GM10847 (cell line): Measurements from ENCODE around the gene PHF20.

Experiments used
- POLR2A ChIP-seq: IDR thresholded peaks from 2 replicates; pipeline ENCODE4 v1.6.1; 2011; ENCODE audit not compliant: insufficient read length; ENCODE audit errors: extremely low read depth

The PHF20 gene

DNA sequence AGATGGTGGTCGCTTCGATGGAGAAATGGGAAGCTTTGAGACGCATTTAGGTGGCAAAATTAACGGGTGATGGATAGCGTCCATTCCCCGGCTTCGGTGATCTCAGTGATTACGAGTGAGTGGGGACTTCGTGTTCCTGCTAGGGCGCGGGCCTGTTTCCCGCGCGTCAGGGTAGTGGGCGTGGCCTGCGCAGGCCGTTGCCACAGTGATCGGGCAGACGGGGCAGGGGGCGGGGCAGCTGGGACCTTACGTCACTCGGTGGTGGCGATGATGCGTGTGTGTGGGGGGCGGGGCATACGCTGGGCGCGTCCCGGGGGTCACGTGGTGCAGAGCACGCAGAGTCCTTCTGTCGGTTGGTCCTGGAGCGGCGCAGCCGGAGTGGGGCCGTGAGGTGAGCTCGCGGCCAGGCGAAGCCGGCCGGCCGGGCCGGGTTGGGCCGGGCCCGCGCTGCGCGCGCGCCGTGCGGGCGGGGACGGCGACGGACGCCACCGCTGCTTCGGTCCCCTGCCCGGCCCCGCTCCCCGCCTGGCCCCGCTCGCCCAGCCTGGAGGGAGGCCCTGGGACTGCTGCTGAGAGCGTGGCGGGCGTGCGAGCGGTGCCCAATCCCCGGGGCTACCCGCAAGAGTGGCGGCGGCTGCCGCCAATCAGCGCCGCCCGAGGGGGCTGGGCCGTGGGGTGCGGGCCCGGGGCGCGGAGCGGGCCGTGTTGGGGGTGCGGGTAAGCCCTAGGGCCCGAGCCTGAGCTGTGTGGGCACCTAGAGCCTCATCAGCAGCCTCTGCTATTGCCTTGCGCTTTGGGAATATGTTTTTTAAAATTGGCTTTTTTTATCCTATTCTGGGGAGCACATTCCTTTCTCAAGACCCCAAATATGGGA, at the start of gene PHF20:
Gene PHF20 (plus strand): TSS at position 327 of the 874 bp plus-strand sequence. CDS start 29,508 bp downstream, outside the sequence.
- peak; percentile 52 for TF ChIP-seq POLR2A

DNA sequence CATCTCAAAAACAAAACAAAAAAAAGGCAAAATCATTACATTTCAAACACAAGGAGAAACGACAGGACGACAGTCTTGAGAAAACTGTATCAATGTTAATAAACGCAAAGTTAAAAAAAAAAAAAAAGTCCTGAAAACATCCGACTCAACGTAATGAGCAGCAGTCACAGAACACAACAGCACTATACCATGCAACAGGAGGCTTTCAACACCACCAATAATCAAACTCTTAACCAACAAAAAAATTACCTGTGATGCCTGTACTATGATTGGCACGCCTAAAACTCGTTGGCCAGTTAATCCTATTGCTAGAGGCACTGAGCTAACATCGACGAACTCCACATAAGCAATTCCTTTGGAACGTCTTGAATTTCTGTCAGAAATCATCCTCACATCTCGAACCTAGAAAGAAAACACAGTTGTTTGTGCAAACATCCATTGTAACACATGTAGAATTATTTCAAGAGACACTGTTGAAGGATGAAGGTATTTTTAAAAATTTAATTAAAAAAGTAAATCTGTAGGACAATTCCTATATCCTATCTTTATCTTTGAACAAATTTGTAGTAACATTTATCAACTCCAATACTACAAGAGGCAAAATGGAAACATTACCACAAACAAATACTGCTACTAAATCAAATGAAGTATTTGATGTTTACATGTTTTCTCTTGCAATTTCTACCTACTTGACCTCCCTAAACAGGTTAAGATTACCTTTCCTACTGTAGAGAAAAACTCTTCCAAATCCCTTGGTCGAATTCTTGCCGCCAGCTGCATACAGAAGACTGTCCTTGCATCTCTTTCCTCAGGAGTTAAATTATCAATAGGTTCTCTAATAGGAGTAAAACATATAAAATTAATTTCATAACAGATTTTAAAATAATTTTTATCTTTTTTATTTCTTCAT, 47.2 kb upstream of the PHF20 start:
- TF ChIP-seq POLR2A: no peak

DNA sequence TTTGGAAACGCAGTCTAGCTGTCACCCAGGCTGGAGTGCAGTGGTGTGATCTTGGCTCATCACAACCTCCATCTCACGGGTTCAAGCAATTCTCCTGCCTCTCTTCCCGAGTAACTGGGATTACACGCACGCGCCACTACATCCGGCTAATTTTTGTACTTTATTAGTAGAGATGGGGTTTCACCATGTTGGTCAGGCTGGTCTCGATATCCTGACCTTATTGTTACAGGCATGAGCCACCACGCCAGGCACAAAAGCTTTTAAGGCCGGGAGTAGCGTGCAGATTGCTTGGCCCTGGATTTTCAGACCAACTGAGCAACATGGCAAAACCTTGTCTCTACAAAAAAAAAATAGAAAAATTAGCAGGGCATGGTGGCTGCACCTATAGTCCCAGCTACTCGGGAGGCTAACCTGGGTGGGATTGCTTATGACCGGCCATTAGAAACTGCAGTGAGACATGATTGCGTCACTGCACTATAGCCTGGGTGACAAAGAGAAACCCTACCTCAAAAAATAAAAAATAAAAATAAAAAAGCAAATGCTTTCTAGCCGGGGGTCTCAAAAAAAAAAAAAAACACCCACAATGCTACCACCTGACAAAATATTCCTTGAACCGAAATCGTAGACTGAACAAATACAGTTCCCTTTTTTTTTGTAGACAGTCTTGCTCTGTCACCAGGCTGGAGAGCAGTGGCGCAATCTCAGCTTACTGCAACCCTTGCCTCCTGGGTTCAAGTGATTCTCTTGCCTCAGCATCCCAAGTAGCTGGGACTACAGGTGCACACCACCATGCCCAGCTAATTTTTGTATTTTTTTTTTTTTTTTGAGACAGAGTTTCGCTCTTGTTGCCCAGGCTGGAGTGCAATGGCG, 44.7 kb upstream of the PHF20 start:
- TF ChIP-seq POLR2A: no peak

DNA sequence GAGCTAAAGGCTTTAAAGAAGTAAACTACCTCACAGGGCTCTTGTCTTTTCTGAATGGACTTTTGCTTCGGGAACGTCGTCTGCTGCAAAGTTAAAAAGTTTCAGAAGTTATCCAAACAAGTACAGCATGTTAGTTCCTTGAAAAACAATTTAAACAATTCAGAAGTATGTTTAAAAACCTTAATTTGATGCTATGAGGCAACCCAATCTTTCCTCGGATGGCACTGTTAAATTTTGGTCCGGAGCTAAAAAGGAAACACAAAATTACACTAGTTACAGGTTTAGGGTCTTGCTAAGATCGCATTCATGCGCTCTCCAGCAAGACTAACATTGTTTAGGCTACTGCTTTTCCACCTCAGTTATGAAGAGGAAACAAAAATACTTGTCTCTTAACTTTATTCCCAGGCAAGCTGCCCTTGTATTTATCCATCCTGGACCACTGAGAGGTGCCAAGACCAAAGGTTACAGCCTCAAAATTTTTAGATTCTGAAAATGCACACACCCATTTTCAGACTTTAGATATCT, 42.5 kb upstream of the PHF20 start:
- no peak for TF ChIP-seq POLR2A

DNA sequence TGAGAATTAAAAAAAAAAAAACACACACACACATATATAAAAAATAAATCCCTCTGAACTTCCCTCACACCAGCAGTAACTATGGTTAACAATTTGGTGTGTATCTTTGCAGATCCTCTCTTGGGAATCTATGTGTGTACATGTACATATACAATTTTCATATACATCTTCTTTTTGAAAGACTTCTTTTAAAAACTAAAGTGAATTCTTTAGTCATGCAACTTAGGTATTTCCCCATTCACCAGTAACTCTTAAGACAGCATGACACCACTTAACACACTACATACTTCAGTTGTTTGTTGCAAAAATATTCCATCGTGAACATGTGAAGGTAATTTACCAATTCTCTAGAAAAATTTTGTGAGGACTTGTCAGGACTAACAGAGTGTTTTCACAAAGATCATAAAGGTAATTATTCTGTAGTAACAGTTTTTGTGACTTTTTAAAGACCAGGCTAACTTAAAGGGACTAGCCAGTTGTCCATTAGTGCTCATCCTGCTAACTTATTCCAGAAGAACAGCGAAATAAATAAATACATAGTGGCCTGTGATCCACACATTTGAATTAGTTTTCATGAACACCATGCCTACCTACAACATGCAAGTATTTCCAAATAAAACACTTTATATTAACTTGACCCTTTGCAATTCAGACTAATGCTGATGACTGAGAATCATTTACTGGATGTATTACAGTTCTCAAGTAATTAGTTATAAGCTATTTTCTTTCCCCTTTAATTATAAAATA, 41.8 kb upstream of the PHF20 start:
- no peak for TF ChIP-seq POLR2A

DNA sequence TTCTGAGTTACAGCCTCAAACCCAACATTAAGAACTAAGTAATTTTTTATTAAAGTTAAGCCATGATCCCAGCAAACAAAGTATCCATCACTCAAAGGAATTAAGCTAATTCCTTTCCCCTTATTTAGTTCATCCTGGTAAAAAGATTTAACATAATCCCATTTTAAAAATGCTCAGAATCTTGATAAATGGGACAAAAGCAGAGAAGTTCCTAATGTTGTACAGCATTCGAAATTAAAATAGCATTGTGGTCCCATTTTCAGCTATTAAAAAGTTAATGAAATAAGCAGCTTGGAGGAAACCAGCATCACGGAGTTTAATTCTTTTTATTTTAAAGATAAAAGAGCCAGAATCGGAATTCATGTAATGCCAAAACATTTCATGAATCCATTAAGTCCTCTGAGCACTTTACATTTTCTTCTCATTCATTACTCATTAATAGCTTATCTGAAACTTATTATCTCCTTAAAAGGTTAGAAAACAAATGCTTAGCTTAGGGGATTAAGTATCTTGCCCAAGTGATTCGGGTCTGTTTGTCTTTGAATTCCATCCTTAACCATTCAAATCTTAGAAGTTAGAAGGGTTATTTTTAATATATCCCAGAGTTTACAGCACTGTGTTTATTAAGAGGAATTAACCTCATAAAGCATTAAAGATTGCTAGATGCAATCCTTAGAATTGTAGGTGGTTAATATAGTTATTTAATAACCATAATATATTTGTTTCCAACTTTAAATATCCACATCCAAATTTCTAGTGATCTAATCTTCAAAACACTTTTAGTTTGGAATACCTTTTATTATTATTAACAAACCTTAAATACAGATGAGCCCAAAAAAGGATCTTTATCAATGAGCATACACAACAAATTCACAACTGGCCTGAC, 41.0 kb upstream of the PHF20 start:
- no peak for TF ChIP-seq POLR2A

DNA sequence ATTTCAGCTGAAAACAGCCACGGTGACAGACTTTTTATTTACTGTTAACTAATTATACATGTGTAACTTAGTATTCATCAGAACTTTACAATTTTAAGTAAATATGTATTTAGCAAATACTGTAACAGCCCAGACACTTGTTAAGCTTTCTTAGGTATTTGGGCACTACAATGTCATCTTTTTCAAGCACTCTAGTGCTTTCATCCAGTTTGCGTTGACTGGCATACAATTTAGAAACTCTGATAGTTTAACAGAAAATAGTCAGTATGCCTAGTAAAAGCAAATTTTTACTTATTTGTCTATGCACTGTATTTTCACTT, 40.4 kb upstream of the PHF20 start:
- no peak for TF ChIP-seq POLR2A

DNA sequence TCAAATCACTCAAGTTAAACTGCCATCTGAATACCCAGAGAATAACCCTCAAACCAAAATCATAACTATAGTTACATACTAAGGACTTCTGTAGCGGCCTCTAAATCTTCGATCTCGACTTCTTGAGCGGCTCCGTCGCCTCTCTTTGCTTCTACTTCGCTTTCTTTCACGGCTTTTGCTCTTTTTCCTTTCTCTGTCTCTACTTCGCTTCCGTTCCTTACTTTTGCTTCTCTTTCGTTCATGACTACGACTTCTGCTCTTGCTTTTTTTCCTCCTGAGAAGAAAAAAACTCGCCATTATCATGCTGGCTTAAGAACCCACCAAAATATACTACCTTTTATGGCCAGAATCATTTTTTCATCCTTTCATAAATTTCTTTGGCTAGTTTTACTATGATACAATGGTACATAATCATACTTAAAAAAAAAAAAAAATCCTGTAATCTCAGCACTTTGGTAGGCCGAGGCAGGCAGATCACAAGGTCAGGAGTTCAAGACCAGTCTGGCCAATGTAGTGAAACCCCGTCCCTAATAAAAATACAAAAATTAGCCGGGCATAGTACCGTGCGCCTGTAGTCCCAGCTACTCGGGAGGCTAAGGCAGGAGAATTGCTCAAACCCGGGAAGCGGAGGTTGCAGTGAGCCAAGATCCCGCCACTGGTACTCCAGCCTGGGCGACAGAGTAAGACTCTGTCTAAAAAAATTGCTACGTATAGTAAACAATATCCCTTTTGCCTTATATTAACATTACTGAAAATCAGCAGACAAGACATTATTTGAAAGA, 39.8 kb upstream of the PHF20 start:
- TF ChIP-seq POLR2A: no peak

DNA sequence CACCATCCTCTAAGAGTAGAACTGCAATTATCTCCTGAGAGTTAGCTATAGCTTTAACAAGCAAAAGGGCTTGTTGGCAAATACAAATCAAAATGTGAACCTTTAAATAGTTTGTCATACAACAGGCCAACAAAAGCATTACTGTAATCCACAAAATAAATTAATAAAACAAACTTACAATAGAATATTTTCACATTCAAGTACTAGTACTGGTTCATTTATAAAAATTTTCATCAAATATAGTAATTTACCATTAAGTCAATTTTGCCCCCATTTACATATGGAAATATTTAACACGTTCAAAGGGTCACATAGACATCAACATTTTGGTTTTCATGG, 39.2 kb upstream of the PHF20 start:
- no peak for TF ChIP-seq POLR2A

DNA sequence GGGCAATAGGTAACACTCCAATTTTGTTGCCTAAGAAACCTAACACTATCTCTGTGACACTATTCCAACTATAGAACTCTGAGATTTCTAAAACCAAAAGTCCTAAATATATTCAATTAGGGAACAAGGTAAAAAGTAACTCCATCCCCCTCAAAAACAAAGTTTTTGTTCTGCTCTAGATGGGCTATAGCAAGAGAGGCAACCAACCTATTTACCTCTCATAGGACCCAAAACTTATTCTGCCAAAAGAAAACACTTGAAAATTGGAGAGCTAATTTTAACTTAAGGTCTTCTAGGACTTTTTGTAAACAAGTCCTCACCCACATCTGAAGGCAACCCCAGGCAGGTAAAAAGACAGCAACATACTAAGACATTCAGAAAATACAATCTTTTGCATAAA, 37.4 kb upstream of the PHF20 start:
- no peak for TF ChIP-seq POLR2A

DNA sequence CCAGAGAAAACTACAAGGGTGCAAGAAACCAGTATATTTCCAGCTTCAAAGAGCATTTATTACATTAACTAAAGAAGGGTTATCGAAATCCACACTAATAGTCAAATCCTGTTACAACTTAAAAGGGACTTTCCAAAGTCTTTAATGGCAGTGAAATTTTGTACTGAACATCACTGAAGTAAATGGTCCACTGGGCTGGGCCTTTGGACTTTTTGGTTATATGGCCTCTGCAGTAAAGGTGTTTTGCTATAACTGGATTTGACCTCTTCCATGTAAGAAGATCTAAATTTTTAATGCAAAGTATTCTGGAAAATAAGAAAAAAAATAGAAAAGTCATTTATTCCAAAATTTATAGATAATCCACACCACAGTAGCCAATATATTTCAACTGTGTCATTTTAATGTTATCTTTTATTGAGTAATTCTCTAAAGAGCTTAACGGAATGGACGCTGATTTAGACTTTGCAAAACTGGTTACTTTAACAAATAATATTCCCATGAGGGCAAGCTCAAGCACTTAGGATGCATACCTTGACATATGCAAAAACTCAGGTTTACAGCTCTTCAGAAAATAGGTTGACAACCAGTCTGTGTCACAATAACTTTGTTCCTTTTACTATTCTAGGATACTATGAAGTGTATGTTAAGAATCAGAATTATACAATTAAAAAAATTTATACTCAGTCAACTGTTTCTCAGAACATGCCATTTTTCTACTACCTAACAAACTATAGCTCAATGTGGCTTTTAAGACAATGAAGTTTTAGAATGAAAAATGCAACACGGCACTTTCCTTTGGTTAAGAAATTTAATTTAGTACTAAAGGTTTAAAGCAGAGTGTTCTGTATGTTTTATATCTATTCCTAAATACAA, 36.8 kb upstream of the PHF20 start:
- TF ChIP-seq POLR2A: no peak
